Heart left ventricle (tissue), 16 donors: ENCODE results near the gene FAT1. TPM values are rescaled to one million over a fixed set of nuclear protein-coding genes. Genes with fewer than 3 reads are reported as not detected.

ENCODE experiments used
- ATAC-seq, 4 donors: fragments of 200-7000 bp; cut with Tn5 transposase; one replicate each; pipeline ENCODE4 v1.9.1; 2020 to 2022; ENCODE audit warnings: moderate library complexity in 4 of 4, mild to moderate bottlenecking in 3 of 4, moderate number of reproducible peaks in 1 of 4
- DNase-seq, 5 donors: peaks; one replicate each; pipeline ENCODE4 v3.0.0-alpha.2; 2020
- H3K27ac ChIP-seq, 12 donors: fragments of 200-600 bp; sonication (generic) in 4 of 12; one replicate each; pipeline versions ENCODE4 v1.5.0 to v1.8.0; 2016 to 2022; ENCODE audit warnings: mild to moderate bottlenecking in 2 of 12
- H3K27me3 ChIP-seq, 9 donors: fragments of 200-600 bp; sonication (generic) in 2 of 9; one replicate each; pipeline versions ENCODE4 v1.5.1 to v1.8.0; 2016 to 2022; ENCODE audit warnings: mild to moderate bottlenecking in 3 of 9
- H3K36me3 ChIP-seq, 9 donors: fragments of 200-600 bp; sonication (generic) in 2 of 9; one replicate each; pipeline versions ENCODE4 v1.5.0 to v1.8.0; 2018 to 2022; ENCODE audit warnings: mild to moderate bottlenecking in 2 of 9
- H3K4me1 ChIP-seq, 12 donors: fragments of 200-600 bp; sonication (generic) in 4 of 12; one replicate each; pipeline versions ENCODE4 v1.5.0 to v1.8.0; 2016 to 2022; ENCODE audit warnings: mild to moderate bottlenecking in 3 of 12
- H3K4me3 ChIP-seq, 12 donors: fragments of 200-600 bp; sonication (generic) in 4 of 12; one replicate each; pipeline versions ENCODE4 v1.5.0 to v1.8.0; 2017 to 2022; ENCODE audit warnings: mild to moderate bottlenecking in 9 of 12, moderate library complexity in 4 of 12
- H3K9me3 ChIP-seq, 12 donors: fragments of 200-600 bp; sonication (generic) in 4 of 12; one replicate each; pipeline versions ENCODE4 v1.5.0 to v1.8.0; 2016 to 2022; ENCODE audit warnings: mild to moderate bottlenecking in 1 of 12
- CTCF ChIP-seq, 12 donors: fragments of 200-600 bp; sonication (generic) in 4 of 12; IDR thresholded peaks; one replicate each; pipeline versions ENCODE4 v1.5.0 to v1.8.0; 2018 to 2022; ENCODE audit warnings: antibody characterized with exemption in 12 of 12, mild to moderate bottlenecking in 5 of 12
- POLR2A ChIP-seq, 2 donors: fragments of 450-650 bp; IDR thresholded peaks; one replicate each; pipeline ENCODE4 v1.6.1; 2017; ENCODE audit warnings: antibody characterized with exemption in 2 of 2, mild to moderate bottlenecking in 2 of 2, moderate library complexity in 2 of 2
- WGBS, 4 donors: extraction: QIAGEN DNeasy Blood & Tissue Kit in 2 of 4; methylation state at CpG; one replicate each; pipeline versions ENCODE4 v1.1.5 to v1.1.7; 2013 to 2018; 5-methylcytosine and 5-hydroxymethylcytosine counted together
- intact Hi-C, 10 donors: fragments of 100-400 bp; cut with DNase I; formaldehyde crosslinking; loops; one replicate each; pipeline versions ENCODE4 v1.11.1 to v1.14.2; 2022
- polyA plus RNA-seq, 2 donors: library from polyadenylated mRNA; stranded (reverse); fragments of 200-250 nt; gene quantifications; one replicate each; pipeline ENCODE4 v1.2.3, GENCODE V29; 2013
- total RNA-seq, 9 donors: library from RNA; depleted of rRNA in 2 of 9; stranded (reverse); fragments of >200 nt in 2 of 9; fragmentation: NEBNext Ultra II Directional in 3 of 9; extraction: Animal tissue kit (Norgen Biotek cat#: 25700) in 3 of 9; gene quantifications; one replicate each; pipeline versions ENCODE4 v1.1.0 to v1.2.4, GENCODE V29; 2016 to 2023
- donor health status: ischemic (EF 13 %, LVEDD 7.1; RV severe dilation, severe dysfunction).
- donor health status: healthy with polysubstance abuse.
- donor health status: DM: no; HTN: yes; CAD: no.
- donor health status: DM: no; HTN: no; CAD: no.
- donor health status: ischemic (EF 25% LVEDD 6.9; RV normal size, moderate dysfunction).
- donor health status: ischemic (EF 25% LVEDD 5.7; RV mildly dilated, moderate dysfunction).
- donor health status: healthy.
- donor health status: DM: yes; HTN: yes; CAD: no.
- donor health status: ischemic (EF 35%, LVEDD 5.7; RV mildly dilated, moderate dysfunction).
- donor health status: nonischemic (EF 11% LVEDD 7.7; RV severe dilation, severe dysfunction).
- donor health status: DM: yes; HTN: yes; CAD: no.
- donor health status: PGD.
- donor health status: ischemic (EF 29% LVEDD 5.4; RV normal size, mild dysfunction).
- donor health status: nonischemic (EF 23%, LVEDD 6.1; RV moderate dilation, normal function).

FAT1 gene
- total and polyA plus RNA-seq, 11 donors, result 15.2 to 151 (median 65.9) TPM

- Histone ChIP-seq H3K4me1 (peaks cover 0 to 5% (median 0%) of the 10 kb centered on the region in 12 donors), H3K4me3 (no peak overlapping the region), H3K36me3 (no peaks in the 10 kb centered on the region), H3K27ac (no peak overlapping the region), H3K27me3 (no peaks in the 10 kb centered on the region), H3K9me3 (no peaks in the 10 kb centered on the region)
- intact Hi-C loops, result no loop called here
- ATAC-seq (no peak), DNase-seq (no peak)
- 91 to 98% (median 94%) methylated on average over 9 of the region's 9 CpGs for WGBS, 4 donors
- TF ChIP-seq CTCF (IDR thresholded peaks at IDR 0.05) (no peak), POLR2A (IDR thresholded peaks at IDR 0.05) (no peak)
Measured at GRCh38 chr4:186739317-186739716, 15.7 kb upstream of the FAT1 start.

GRCh38 chr4:186738421-186738820 is 14.8 kb upstream of the FAT1 start:
- Histone ChIP-seq H3K4me1 (peaks cover 0 to 3% (median 0%) of the 10 kb centered on the region in 12 donors), H3K36me3 (no peaks in the 10 kb centered on the region), H3K4me3 (no peak overlapping the region), H3K27me3 (no peaks in the 10 kb centered on the region), H3K9me3 (no peaks in the 10 kb centered on the region), H3K27ac (no peak overlapping the region)
- DNase-seq (no peak), ATAC-seq (no peak)
- intact Hi-C loops, result no loop called here
- 81 to 84% (median 82%) methylated on average over 4 of the region's 4 CpGs for WGBS, 4 donors
- no peak for TF ChIP-seq POLR2A (IDR thresholded peaks at IDR 0.05)

GRCh38 chr4:186737427-186737826 is 13.8 kb upstream of the FAT1 start:
- no peak overlapping the region for H3K4me3 ChIP-seq
- no peaks in the 10 kb centered on the region for H3K4me1 ChIP-seq
- no peaks in the 10 kb centered on the region for H3K27me3 ChIP-seq
- TF ChIP-seq CTCF (IDR thresholded peaks at IDR 0.05) (no peak), POLR2A (IDR thresholded peaks at IDR 0.05) (no peak)
- H3K9me3 ChIP-seq, result no peaks in the 10 kb centered on the region
- H3K36me3 ChIP-seq, result no peaks in the 10 kb centered on the region
- no peak overlapping the region for H3K27ac ChIP-seq
- WGBS, 4 donors, result 65 to 76% (median 73%) methylated on average over 4 of the region's 4 CpGs
- intact Hi-C loops, result no loop called here
- no peak for ATAC-seq
- DNase-seq, result no peak

- Histone ChIP-seq H3K4me3 (no peak overlapping the region), H3K27ac (no peak overlapping the region), H3K9me3 (no peaks in the 10 kb centered on the region), H3K4me1 (no peaks in the 10 kb centered on the region), H3K36me3 (no peaks in the 10 kb centered on the region), H3K27me3 (no peaks in the 10 kb centered on the region)
- TF ChIP-seq POLR2A (IDR thresholded peaks at IDR 0.05) (no peak), CTCF (IDR thresholded peaks at IDR 0.05) (no peak)
- WGBS, 4 donors, result 94 to 98% (median 95%) methylated on average over 6 of the region's 6 CpGs
- ATAC-seq (no peak), DNase-seq (no peak)
- intact Hi-C loops, result no loop called here
Measured at GRCh38 chr4:186736466-186736865, 12.8 kb upstream of the FAT1 start.

- H3K4me3 ChIP-seq, result no peak overlapping the region
- ATAC-seq, result no peak
- H3K27me3 ChIP-seq, result no peaks in the 10 kb centered on the region
- no peaks in the 10 kb centered on the region for H3K4me1 ChIP-seq
- no peaks in the 10 kb centered on the region for H3K9me3 ChIP-seq
- TF ChIP-seq POLR2A (IDR thresholded peaks at IDR 0.05) (no peak), CTCF (IDR thresholded peaks at IDR 0.05) (no peak)
- whole genome bisulfite sequencing, 4 donors, result 77 to 85% (median 80%) methylated on average over 7 of the region's 7 CpGs
- intact Hi-C loops, result no loop called here
- H3K36me3 ChIP-seq, result no peaks in the 10 kb centered on the region
- no peak overlapping the region for H3K27ac ChIP-seq
- no peak for DNase-seq
Measured at GRCh38 chr4:186734251-186734650, 10.6 kb upstream of the FAT1 start.
